PC-9 (cell line): Measurements from ENCODE around the gene COQ10B.

Experiments used
- CTCF ChIP-seq: fragments of 200-600 bp; sonication (generic); conservative IDR thresholded peaks from 2 replicates; pipeline ENCODE4 v1.6.1; 2017; ENCODE audit warnings: mixed run types, antibody characterized with exemption, mild to moderate bottlenecking, moderate library complexity
- EZH2 ChIP-seq: fragments of 200-600 bp; sonication (generic); IDR thresholded peaks from 2 replicates; pipeline ENCODE4 v1.8.0; 2017; ENCODE audit warnings: antibody characterized with exemption, low read depth

GRCh38 chr2:197414039-197414438 lies 39.3 kb upstream of the COQ10B start:
- TF ChIP-seq CTCF (no peak), EZH2 (no peak)
